Immature natural killer cell (primary cell): ENCODE results near the gene COPS6. TPM values are rescaled to one million over a fixed set of nuclear protein-coding genes. Genes with fewer than 3 reads are reported as not detected.

Experiments
- DNase-seq, 3 donors: peaks; one replicate each; pipeline ENCODE4 v3.0.0; 2022; ENCODE audit warnings: mixed read lengths in 1 of 3
- H3K27ac Mint-ChIP-seq, 6 donors: one replicate each; pipeline ENCODE4 v1.8.0; 2020; ENCODE audit warnings: mixed read lengths in 6 of 6, mild to moderate bottlenecking in 5 of 6, inconsistent platforms in 4 of 6, moderate library complexity in 3 of 6
- H3K27me3 Mint-ChIP-seq, 3 donors: one replicate each; pipeline ENCODE4 v1.8.0; 2020 to 2021; ENCODE audit warnings: low read depth in 3 of 3, mild to moderate bottlenecking in 3 of 3, mixed read lengths in 3 of 3, moderate library complexity in 3 of 3, inconsistent platforms in 1 of 3
- H3K36me3 Mint-ChIP-seq, 3 donors: one replicate each; pipeline ENCODE4 v1.8.0; 2020; ENCODE audit warnings: mixed read lengths in 3 of 3, inconsistent platforms in 2 of 3, mild to moderate bottlenecking in 2 of 3
- H3K4me1 Mint-ChIP-seq, 2 donors: one replicate each; pipeline ENCODE4 v1.8.0; 2020; ENCODE audit warnings: inconsistent platforms in 2 of 2, mild to moderate bottlenecking in 2 of 2, mixed read lengths in 2 of 2, moderate library complexity in 1 of 2
- H3K4me3 Mint-ChIP-seq, 5 donors: one replicate each; pipeline ENCODE4 v1.8.0; 2020; ENCODE audit warnings: mild to moderate bottlenecking in 5 of 5, mixed read lengths in 5 of 5, inconsistent platforms in 3 of 5, moderate library complexity in 3 of 5
- H3K9me3 Mint-ChIP-seq, 6 donors: one replicate each; pipeline ENCODE4 v1.8.0; 2020; ENCODE audit warnings: mild to moderate bottlenecking in 6 of 6, mixed read lengths in 6 of 6, inconsistent platforms in 4 of 6, moderate library complexity in 3 of 6
- polyA plus RNA-seq, 3 donors: library from polyadenylated mRNA; unstranded; fragments of 300-500 nt; fragmentation: Illumina TruSeq; gene quantifications; one replicate each; pipeline ENCODE4 v1.2.3, GENCODE V29; 2021

Gene COPS6
- polyA plus RNA-seq, 3 donors from 2014 or later: 163 to 289 (median 163) TPM

- peak overlapping the region; percentile 97 to 99 (median 98) for H3K27ac Mint-ChIP-seq
- peaks cover 32% of the 10 kb centered on the region in 2 donors for H3K4me1 Mint-ChIP-seq
- peaks cover 4 to 11% (median 6%) of the 10 kb centered on the region in 3 donors for H3K27me3 Mint-ChIP-seq
- DNase-seq: no peak
- no peaks in the 10 kb centered on the region for H3K9me3 Mint-ChIP-seq
- H3K36me3 Mint-ChIP-seq: peaks cover 0 to 5% (median 0%) of the 10 kb centered on the region in 3 donors
- H3K4me3 Mint-ChIP-seq: peak overlapping the region; percentile 90 to 97 (median 92)
Observed at GRCh38 chr7:100118388-100119071, 29.8 kb downstream of the COPS6 start.

GRCh38 chr7:100119072-100119969 is 30.6 kb downstream of the COPS6 start, which contains the start of the genes CNPY4 and TAF6:
Gene CNPY4 (plus strand): TSS chr7:100119634. CDS start chr7:100119745, 111 bp downstream.
Gene TAF6 (minus strand): TSS chr7:100119358. CDS start chr7:100114209, 5,149 bp downstream.
- Mint-ChIP-seq H3K4me1 (peaks cover 33 to 34% of the 10 kb centered on the region in 2 donors), H3K36me3 (peaks cover 0 to 3% (median 0%) of the 10 kb centered on the region in 3 donors), H3K27ac (peak within 1 kb of the TSS; percentile 97 to 99 (median 98)), H3K9me3 (no peaks in the 10 kb centered on the region), H3K4me3 (peak within 1 kb of the TSS; percentile 90 to 97 (median 92)), H3K27me3 (peaks cover 4 to 11% (median 6%) of the 10 kb centered on the region in 3 donors)
- DNase-seq: peak; percentile 94 to 96 (median 95)

- H3K27ac Mint-ChIP-seq: peak overlapping the region; percentile 97 to 99 (median 98)
- H3K9me3 Mint-ChIP-seq: no peaks in the 10 kb centered on the region
- peak overlapping the region; percentile 90 to 97 (median 92) for H3K4me3 Mint-ChIP-seq
- H3K4me1 Mint-ChIP-seq: peaks cover 42% of the 10 kb centered on the region in 2 donors
- no peak for DNase-seq
- peaks cover 4 to 11% (median 8%) of the 10 kb centered on the region in 3 donors for H3K27me3 Mint-ChIP-seq
- H3K36me3 Mint-ChIP-seq: peaks cover 0 to 3% (median 0%) of the 10 kb centered on the region in 3 donors
Observed at GRCh38 chr7:100119970-100120732, 31.4 kb downstream of the COPS6 start.

GRCh38 chr7:100120733-100121036 is 31.9 kb downstream of the COPS6 start:
- peaks cover 4 to 11% (median 8%) of the 10 kb centered on the region in 3 donors for H3K27me3 Mint-ChIP-seq
- peaks cover 45 to 47% of the 10 kb centered on the region in 2 donors for H3K4me1 Mint-ChIP-seq
- DNase-seq: no peak
- peak overlapping the region; percentile 90 to 97 (median 92) for H3K4me3 Mint-ChIP-seq
- peaks cover 0 to 3% (median 0%) of the 10 kb centered on the region in 3 donors for H3K36me3 Mint-ChIP-seq
- peak overlapping the region; percentile 97 to 99 (median 98) for H3K27ac Mint-ChIP-seq
- no peaks in the 10 kb centered on the region for H3K9me3 Mint-ChIP-seq

- peaks cover 49 to 52% of the 10 kb centered on the region in 2 donors for H3K4me1 Mint-ChIP-seq
Observed at GRCh38 chr7:100122067-100122466, 33.3 kb downstream of the COPS6 start.

GRCh38 chr7:100122568-100122967 is 33.8 kb downstream of the COPS6 start:
- Mint-ChIP-seq H3K36me3 (no peaks in the 10 kb centered on the region), H3K4me1 (peaks cover 49 to 52% of the 10 kb centered on the region in 2 donors), H3K27me3 (peaks cover 9 to 16% (median 16%) of the 10 kb centered on the region in 3 donors), H3K9me3 (no peaks in the 10 kb centered on the region), H3K4me3 (peak overlapping the region in 1 of 5 donors; percentile 58), H3K27ac (peak overlapping the region in 2 of 6 donors; percentile 45 to 58)
- no peak for DNase-seq

More at GRCh38 chr7:100122067-100122466, 33.3 kb downstream of the COPS6 start:
- no peak overlapping the region for H3K4me3 Mint-ChIP-seq
- no peaks in the 10 kb centered on the region for H3K9me3 Mint-ChIP-seq
- DNase-seq: no peak
- H3K36me3 Mint-ChIP-seq: no peaks in the 10 kb centered on the region
- H3K27ac Mint-ChIP-seq: no peak overlapping the region
- peaks cover 8 to 16% (median 15%) of the 10 kb centered on the region in 3 donors for H3K27me3 Mint-ChIP-seq

GRCh38 chr7:100124301-100125230 is 35.8 kb downstream of the COPS6 start:
- peaks cover 42 to 48% of the 10 kb centered on the region in 2 donors for H3K4me1 Mint-ChIP-seq
- DNase-seq: no peak
- peaks cover 6 to 11% (median 9%) of the 10 kb centered on the region in 3 donors for H3K27me3 Mint-ChIP-seq
- no peaks in the 10 kb centered on the region for H3K36me3 Mint-ChIP-seq
- H3K9me3 Mint-ChIP-seq: no peaks in the 10 kb centered on the region
- H3K27ac Mint-ChIP-seq: peak overlapping the region in 5 of 6 donors; percentile 55 to 87 (median 77)
- peak overlapping the region in 4 of 5 donors; percentile 37 to 100 (median 85) for H3K4me3 Mint-ChIP-seq

GRCh38 chr7:100126239-100126930 is 37.6 kb downstream of the COPS6 start:
- no peaks in the 10 kb centered on the region for H3K36me3 Mint-ChIP-seq
- peaks cover 33 to 40% of the 10 kb centered on the region in 2 donors for H3K4me1 Mint-ChIP-seq
- H3K4me3 Mint-ChIP-seq: peak overlapping the region; percentile 99 to 100 (median 99)
- H3K9me3 Mint-ChIP-seq: no peaks in the 10 kb centered on the region
- peaks cover 5 to 10% (median 6%) of the 10 kb centered on the region in 3 donors for H3K27me3 Mint-ChIP-seq
- no peak for DNase-seq
- H3K27ac Mint-ChIP-seq: peak overlapping the region; percentile 98 to 100 (median 99)

GRCh38 chr7:100126931-100127865 is 38.4 kb downstream of the COPS6 start, which contains the start of gene MBLAC1:
Gene MBLAC1 (plus strand): TSS chr7:100126967. CDS start chr7:100127396, 429 bp downstream.
- Mint-ChIP-seq H3K27me3 (peaks cover 5 to 12% (median 8%) of the 10 kb centered on the region in 3 donors), H3K36me3 (no peaks in the 10 kb centered on the region), H3K27ac (peak within 1 kb of the TSS; percentile 98 to 100 (median 99)), H3K9me3 (no peaks in the 10 kb centered on the region), H3K4me3 (peak within 1 kb of the TSS; percentile 99 to 100 (median 99)), H3K4me1 (peaks cover 33 to 38% of the 10 kb centered on the region in 2 donors)
- DNase-seq: peak; percentile 92 to 94 (median 92)

GRCh38 chr7:100127866-100128636 is 39.3 kb downstream of the COPS6 start:
- H3K4me1 Mint-ChIP-seq: peaks cover 33 to 37% of the 10 kb centered on the region in 2 donors
- no peaks in the 10 kb centered on the region for H3K9me3 Mint-ChIP-seq
- no peaks in the 10 kb centered on the region for H3K36me3 Mint-ChIP-seq
- peak overlapping the region; percentile 66 to 82 (median 77) for H3K4me3 Mint-ChIP-seq
- peak in 1 of 3 donors; percentile 16 for DNase-seq
- H3K27me3 Mint-ChIP-seq: peaks cover 5 to 12% (median 8%) of the 10 kb centered on the region in 3 donors
- peak overlapping the region; percentile 35 to 76 (median 52) for H3K27ac Mint-ChIP-seq
